ENCODE measurements around the gene SERINC1.

Gene SERINC1

GRCh38 chr6:122399348-122400120 lies 72.1 kb downstream of the SERINC1 start, which contains the start of gene HSF2:
TSS of gene HSF2 (plus strand) at chr6:122399652. CDS start at chr6:122399738, 86 bp downstream.
- TF ChIP-seq, protein P1, sequence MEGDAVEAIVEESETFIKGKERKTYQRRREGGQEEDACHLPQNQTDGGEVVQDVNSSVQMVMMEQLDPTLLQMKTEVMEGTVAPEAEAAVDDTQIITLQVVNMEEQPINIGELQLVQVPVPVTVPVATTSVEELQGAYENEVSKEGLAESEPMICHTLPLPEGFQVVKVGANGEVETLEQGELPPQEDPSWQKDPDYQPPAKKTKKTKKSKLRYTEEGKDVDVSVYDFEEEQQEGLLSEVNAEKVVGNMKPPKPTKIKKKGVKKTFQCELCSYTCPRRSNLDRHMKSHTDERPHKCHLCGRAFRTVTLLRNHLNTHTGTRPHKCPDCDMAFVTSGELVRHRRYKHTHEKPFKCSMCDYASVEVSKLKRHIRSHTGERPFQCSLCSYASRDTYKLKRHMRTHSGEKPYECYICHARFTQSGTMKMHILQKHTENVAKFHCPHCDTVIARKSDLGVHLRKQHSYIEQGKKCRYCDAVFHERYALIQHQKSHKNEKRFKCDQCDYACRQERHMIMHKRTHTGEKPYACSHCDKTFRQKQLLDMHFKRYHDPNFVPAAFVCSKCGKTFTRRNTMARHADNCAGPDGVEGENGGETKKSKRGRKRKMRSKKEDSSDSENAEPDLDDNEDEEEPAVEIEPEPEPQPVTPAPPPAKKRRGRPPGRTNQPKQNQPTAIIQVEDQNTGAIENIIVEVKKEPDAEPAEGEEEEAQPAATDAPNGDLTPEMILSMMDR (IDR thresholded peaks at IDR 0.05) = no peak; the same call in 1 of the 2 replicates

DNA sequence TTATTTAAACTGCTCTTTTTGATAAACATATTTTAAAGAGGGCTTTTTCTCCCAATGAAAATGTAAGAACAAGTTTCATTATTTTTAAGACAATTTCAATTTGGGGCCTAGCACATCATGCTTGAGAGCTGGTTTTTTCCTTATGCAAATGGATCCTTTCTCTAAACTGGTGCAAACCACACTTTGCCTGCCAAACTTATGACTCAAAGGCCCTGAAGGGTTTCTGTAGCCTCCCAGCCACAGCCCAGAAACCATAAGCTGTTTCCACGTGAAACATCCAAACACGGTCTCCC lies 72.6 kb downstream of the SERINC1 start:
- TF ChIP-seq, protein P1 (IDR thresholded peaks at IDR 0.05) = no peak

DNA sequence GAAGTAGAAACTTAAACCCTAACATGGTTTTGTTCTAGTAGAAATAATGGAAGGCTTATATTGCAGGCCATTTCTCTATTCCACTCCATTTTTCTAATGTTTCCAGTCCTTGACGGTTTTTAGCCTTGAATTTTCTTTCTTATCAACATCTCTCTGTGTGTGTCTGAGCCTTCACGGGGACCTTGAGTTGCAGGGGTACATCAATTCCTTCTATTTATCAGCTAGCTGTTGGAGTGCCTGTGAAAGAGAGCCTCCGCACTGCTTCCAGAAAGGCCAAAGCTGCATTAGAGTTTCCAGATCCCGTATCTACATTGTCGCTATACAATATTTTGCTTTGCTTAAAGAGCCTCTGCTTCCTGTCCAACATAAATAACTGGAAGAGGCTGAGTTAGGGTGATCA lies 77.6 kb downstream of the SERINC1 start:
- TF ChIP-seq, protein P1 (IDR thresholded peaks at IDR 0.05) = no peak

- TF ChIP-seq, protein P1 (IDR thresholded peaks at IDR 0.05) = no peak
Measured at GRCh38 chr6:122393351-122393896, 78.2 kb downstream of the SERINC1 start.
